Trophoblast cell (in vitro differentiated cells and primary cell): ENCODE results near the gene DNMBP.

ENCODE experiments used
- DNase-seq, 2 donors: peaks; one replicate each; pipeline ENCODE4 v3.0.0-alpha.2; 2016
- H2AFZ ChIP-seq: 2 replicates; pipeline ENCODE4 v1.6.1; 2013; ENCODE audit warnings: low read length, moderate library complexity, mild to moderate bottlenecking; ENCODE audit not compliant: insufficient read depth, poor library complexity
- H2AK5ac ChIP-seq: 2 replicates; pipeline ENCODE4 v1.6.1; 2013; ENCODE audit warnings: mild to moderate bottlenecking, low read length
- H2BK120ac ChIP-seq: 2 replicates; pipeline ENCODE4 v1.6.1; 2013; ENCODE audit warnings: low read length, mild to moderate bottlenecking, moderate library complexity; ENCODE audit not compliant: insufficient read depth, poor library complexity
- H2BK12ac ChIP-seq: 2 replicates; pipeline ENCODE4 v1.6.1; 2013; ENCODE audit warnings: mild to moderate bottlenecking, low read length, moderate library complexity
- H2BK5ac ChIP-seq: 2 replicates; pipeline ENCODE4 v1.6.1; 2013; ENCODE audit warnings: low read length, low read depth, moderate library complexity, mild to moderate bottlenecking; ENCODE audit not compliant: poor library complexity
- H3K14ac ChIP-seq: 2 replicates; pipeline ENCODE4 v1.6.1; 2013; ENCODE audit warnings: mild to moderate bottlenecking, low read length
- H3K18ac ChIP-seq: 2 replicates; pipeline ENCODE4 v1.6.1; 2013; ENCODE audit warnings: mild to moderate bottlenecking, low read length
- H3K23ac ChIP-seq: 2 replicates; pipeline ENCODE4 v1.6.1; 2013; ENCODE audit warnings: low read length
- H3K27ac ChIP-seq: 2 replicates; pipeline ENCODE4 v1.5.1; 2013; ENCODE audit warnings: low read depth, mild to moderate bottlenecking, inconsistent platforms, low read length, moderate library complexity
- H3K27me3 ChIP-seq: 2 replicates; pipeline ENCODE4 v1.6.1; 2013; ENCODE audit warnings: inconsistent platforms, mild to moderate bottlenecking, low read length, moderate library complexity; ENCODE audit not compliant: insufficient read depth
- H3K36me3 ChIP-seq, 2 experiments: 1 replicate in 1 of 2; 2 replicates in 1 of 2; pipeline ENCODE4 v1.6.1; 2013; ENCODE audit warnings: low read length in 2 of 2, mild to moderate bottlenecking in 2 of 2, moderate library complexity in 1 of 2; ENCODE audit not compliant: insufficient read depth in 2 of 2, control insufficient read depth in 1 of 2
- H3K4ac ChIP-seq: 2 replicates; pipeline ENCODE4 v1.6.1; 2013; ENCODE audit warnings: low read depth, mild to moderate bottlenecking, low read length, moderate library complexity
- H3K4me1 ChIP-seq, 2 experiments: 1 replicate in 1 of 2; 2 replicates in 1 of 2; pipeline ENCODE4 v1.6.1; 2013; ENCODE audit warnings: low read length in 2 of 2, mild to moderate bottlenecking in 2 of 2, moderate library complexity in 1 of 2; ENCODE audit not compliant: insufficient read depth in 2 of 2, control insufficient read depth in 1 of 2
- H3K4me2 ChIP-seq: 2 replicates; pipeline ENCODE4 v1.6.1; 2013; ENCODE audit warnings: inconsistent platforms, mild to moderate bottlenecking, low read length, moderate library complexity
- H3K4me3 ChIP-seq: 2 replicates; pipeline ENCODE4 v1.5.1; 2013; ENCODE audit warnings: mild to moderate bottlenecking, low read depth, low read length, inconsistent platforms
- H3K79me1 ChIP-seq: one replicate; pipeline ENCODE4 v1.6.1; 2013; ENCODE audit warnings: low read length
- H3K79me2 ChIP-seq: 2 replicates; pipeline ENCODE4 v1.6.1; 2013; ENCODE audit warnings: low read length, mild to moderate bottlenecking; ENCODE audit not compliant: control insufficient read depth, insufficient read depth, poor library complexity
- H3K9ac ChIP-seq: 2 replicates; pipeline ENCODE4 v1.6.1; 2013; ENCODE audit warnings: mild to moderate bottlenecking, low read length
- H3K9me3 ChIP-seq: 2 replicates; pipeline ENCODE4 v1.6.1; 2013; ENCODE audit warnings: low read depth, mild to moderate bottlenecking, control low read depth, inconsistent platforms, low read length; ENCODE audit not compliant: insufficient read depth
- H4K12ac ChIP-seq: 2 replicates; pipeline ENCODE4 v1.6.1; 2013; ENCODE audit warnings: low read depth, mild to moderate bottlenecking, low read length, moderate library complexity
- H4K8ac ChIP-seq: 2 replicates; pipeline ENCODE4 v1.6.1; 2013; ENCODE audit warnings: low read depth, mild to moderate bottlenecking, low read length, moderate library complexity
- H4K91ac ChIP-seq: one replicate; pipeline ENCODE4 v1.6.1; 2013; ENCODE audit warnings: low read depth, mild to moderate bottlenecking, low read length, moderate library complexity
- WGBS: extraction: QIAGEN DNeasy Blood & Tissue Kit; methylation state at CpG from one replicate; pipeline ENCODE4 v1.1.7; 2013; ENCODE audit warnings: missing lambda C conversion rate; ENCODE audit not compliant: insufficient read length, insufficient coverage; ENCODE audit errors: extremely low coverage; 5-methylcytosine and 5-hydroxymethylcytosine counted together

The DNMBP gene

GRCh38 chr10:99915414-99915813, 94.3 kb downstream of the DNMBP start:
- no CpG with 5 or more reads among the region's 6 CpGs for WGBS
- H3K9me3 ChIP-seq = no peaks in the 10 kb centered on the region
- H3K79me2 ChIP-seq = peaks cover 2% of the 10 kb centered on the region

GRCh38 chr10:99914236-99914635, 95.5 kb downstream of the DNMBP start:
- Histone ChIP-seq H4K8ac (no peak overlapping the region), H4K91ac (peak overlapping the region; percentile 36), H3K18ac (no peak overlapping the region), H3K4me1 (peaks cover 11 to 14% of the 10 kb centered on the region in 2 experiments), H3K9ac (no peak overlapping the region), H2AFZ (no peak overlapping the region), H2AK5ac (peak overlapping the region; percentile 0), H3K23ac (no peak overlapping the region), H3K4ac (no peak overlapping the region), H3K9me3 (no peaks in the 10 kb centered on the region), H3K27ac (peak overlapping the region; percentile 78), H3K27me3 (no peaks in the 10 kb centered on the region), H3K14ac (no peak overlapping the region), H2BK120ac (no peak overlapping the region), H4K12ac (no peak overlapping the region), H2BK12ac (peak overlapping the region; percentile 21), H3K4me3 (no peak overlapping the region), H2BK5ac (peak overlapping the region; percentile 3), H3K79me2 (peaks cover 2% of the 10 kb centered on the region), H3K36me3 (peaks cover 0 to 1% of the 10 kb centered on the region in 2 experiments), H3K79me1 (peaks cover 6% of the 10 kb centered on the region), H3K4me2 (peak overlapping the region; percentile 51)
- DNase-seq = no peak
- no CpG with 5 or more reads among the region's 3 CpGs for WGBS

More at GRCh38 chr10:99915414-99915813, 94.3 kb downstream of the DNMBP start:
- H3K4me3 ChIP-seq = no peak overlapping the region
- no peak overlapping the region for H3K27ac ChIP-seq
- H3K36me3 ChIP-seq = peaks cover 0 to 1% of the 10 kb centered on the region in 2 experiments
- H3K4me1 ChIP-seq = peaks cover 11 to 14% of the 10 kb centered on the region in 2 experiments
- no peak overlapping the region for H4K12ac ChIP-seq
- H3K27me3 ChIP-seq = no peaks in the 10 kb centered on the region
- no peak for DNase-seq
- no peak overlapping the region for H2BK5ac ChIP-seq
- H2BK12ac ChIP-seq = no peak overlapping the region
- no peak overlapping the region for H3K4ac ChIP-seq
- no peak overlapping the region for H3K18ac ChIP-seq
- H3K9ac ChIP-seq = no peak overlapping the region
- no peak overlapping the region for H2AK5ac ChIP-seq
- H2BK120ac ChIP-seq = no peak overlapping the region
- no peak overlapping the region for H3K23ac ChIP-seq
- no peak overlapping the region for H4K91ac ChIP-seq
- no peak overlapping the region for H2AFZ ChIP-seq
- H3K4me2 ChIP-seq = no peak overlapping the region
- H3K14ac ChIP-seq = no peak overlapping the region
- peaks cover 7% of the 10 kb centered on the region for H3K79me1 ChIP-seq
- H4K8ac ChIP-seq = no peak overlapping the region

- no peaks in the 10 kb centered on the region for H3K9me3 ChIP-seq
- H3K9ac ChIP-seq = no peak overlapping the region
- peak overlapping the region; percentile 14 for H3K4ac ChIP-seq
- peak overlapping the region; percentile 78 for H3K27ac ChIP-seq
- WGBS = no CpG with 5 or more reads among the region's 9 CpGs
- peaks cover 6% of the 10 kb centered on the region for H3K79me1 ChIP-seq
- no peak overlapping the region for H2AK5ac ChIP-seq
- H3K23ac ChIP-seq = no peak overlapping the region
- H2BK120ac ChIP-seq = peak overlapping the region; percentile 46
- peak overlapping the region; percentile 34 for H3K14ac ChIP-seq
- no peak overlapping the region for H2BK5ac ChIP-seq
- peak overlapping the region; percentile 74 for H4K8ac ChIP-seq
- no peak overlapping the region for H4K91ac ChIP-seq
- H3K4me2 ChIP-seq = peak overlapping the region; percentile 51
- H3K18ac ChIP-seq = peak overlapping the region; percentile 33
- H3K4me1 ChIP-seq = peaks cover 11 to 14% of the 10 kb centered on the region in 2 experiments
- H4K12ac ChIP-seq = peak overlapping the region; percentile 5
- no peak for DNase-seq
- no peak overlapping the region for H2AFZ ChIP-seq
- H3K79me2 ChIP-seq = peaks cover 2% of the 10 kb centered on the region
- H3K36me3 ChIP-seq = peaks cover 0 to 3% of the 10 kb centered on the region in 2 experiments
- H2BK12ac ChIP-seq = peak overlapping the region; percentile 15
- H3K4me3 ChIP-seq = no peak overlapping the region
- H3K27me3 ChIP-seq = no peaks in the 10 kb centered on the region
Measured at GRCh38 chr10:99913831-99914235, 95.9 kb downstream of the DNMBP start.

GRCh38 chr10:99912041-99912440, 97.7 kb downstream of the DNMBP start:
- Histone ChIP-seq H3K4me1 (peaks cover 8 to 12% of the 10 kb centered on the region in 2 experiments), H3K79me1 (peaks cover 6% of the 10 kb centered on the region), H3K4me2 (no peak overlapping the region), H3K18ac (no peak overlapping the region), H3K9ac (no peak overlapping the region), H4K12ac (no peak overlapping the region), H2BK120ac (no peak overlapping the region), H3K23ac (no peak overlapping the region), H3K4ac (no peak overlapping the region), H2AK5ac (no peak overlapping the region), H3K27ac (no peak overlapping the region), H3K36me3 (peaks cover 7 to 16% of the 10 kb centered on the region in 2 experiments), H4K91ac (no peak overlapping the region), H3K4me3 (no peak overlapping the region), H3K14ac (no peak overlapping the region), H3K79me2 (peaks cover 2% of the 10 kb centered on the region), H2AFZ (no peak overlapping the region), H4K8ac (no peak overlapping the region), H3K9me3 (peaks cover 2% of the 10 kb centered on the region), H3K27me3 (no peaks in the 10 kb centered on the region), H2BK12ac (no peak overlapping the region), H2BK5ac (no peak overlapping the region)
- no peak for DNase-seq
